HG03280 (cell line): Measurements from ENCODE around the gene OXCT1.
"Not testable (repeated sequence)": the region's sequence is repeated elsewhere in the genome, so short reads cannot be mapped to it uniquely, and the experiment has no call there.

Experiments used
- ATAC-seq: cut with Tn5 transposase; IDR thresholded peaks from one replicate; pipeline ENCODE4 v1.9.1; 2021; ENCODE audit warnings: mild to moderate bottlenecking, moderate library complexity; ENCODE audit not compliant: unreplicated experiment

Gene OXCT1

GRCh38 chr5:41831155-41831554, 39.1 kb downstream of the OXCT1 start:
- no peak for ATAC-seq

- no peak for ATAC-seq
These were observed 42.4 kb downstream of the OXCT1 start for GRCh38 chr5:41827792-41828191.

- ATAC-seq, result no peak
These were observed 48.2 kb downstream of the OXCT1 start for GRCh38 chr5:41822036-41822435.

GRCh38 chr5:41821051-41821450, 49.2 kb downstream of the OXCT1 start:
- ATAC-seq, result no peak

GRCh38 chr5:41820150-41820549, 50.1 kb downstream of the OXCT1 start:
- no peak for ATAC-seq

- no peak for ATAC-seq
These were observed 52.5 kb downstream of the OXCT1 start for GRCh38 chr5:41817625-41818301.

- no peak for ATAC-seq
These were observed 54.5 kb downstream of the OXCT1 start for GRCh38 chr5:41815663-41816229.

GRCh38 chr5:41815261-41815660, 55.0 kb downstream of the OXCT1 start:
- ATAC-seq, result no peak

GRCh38 chr5:41814306-41814705, 55.9 kb downstream of the OXCT1 start:
- ATAC-seq, result not testable (repeated sequence)

GRCh38 chr5:41812156-41812555, 58.1 kb downstream of the OXCT1 start:
- ATAC-seq, result no peak

GRCh38 chr5:41809128-41809527, 61.1 kb downstream of the OXCT1 start:
- peak; percentile 68 for ATAC-seq

- no peak for ATAC-seq
These were observed 61.9 kb downstream of the OXCT1 start for GRCh38 chr5:41808294-41808693.

- no peak for ATAC-seq
These were observed 72.6 kb downstream of the OXCT1 start for GRCh38 chr5:41797662-41798061.

GRCh38 chr5:41796061-41796460, 74.2 kb downstream of the OXCT1 start:
- no peak for ATAC-seq

- no peak for ATAC-seq
These were observed 75.1 kb downstream of the OXCT1 start for GRCh38 chr5:41795125-41795524.

- no peak for ATAC-seq
These were observed 75.8 kb downstream of the OXCT1 start for GRCh38 chr5:41794471-41794870.

- no peak for ATAC-seq
These were observed 77.0 kb downstream of the OXCT1 start for GRCh38 chr5:41793141-41793770.

GRCh38 chr5:41790038-41790776, 80.0 kb downstream of the OXCT1 start:
- ATAC-seq, result no peak

GRCh38 chr5:41789434-41789833, 80.8 kb downstream of the OXCT1 start:
- ATAC-seq, result no peak

- no peak for ATAC-seq
These were observed 81.3 kb downstream of the OXCT1 start for GRCh38 chr5:41788941-41789368.

GRCh38 chr5:41787265-41787664, 83.0 kb downstream of the OXCT1 start:
- no peak for ATAC-seq

GRCh38 chr5:41785061-41785460, 85.2 kb downstream of the OXCT1 start:
- no peak for ATAC-seq
